HepG2 (cell line): Measurements from ENCODE around the gene FOXD4L6.
"Not testable (repeated sequence)": the region's sequence is repeated elsewhere in the genome, so short reads cannot be mapped to it uniquely, and the experiment has no call there.

Source experiments
- CREB1 ChIP-seq, 2 experiments: fragments of 450-650 bp in 1 of 2; IDR thresholded peaks; 2 replicates each; pipeline ENCODE4 v1.6.1; 2016 to 2017; ENCODE audit warnings: control low read depth in 1 of 2, mild to moderate bottlenecking in 1 of 2, missing compliant biosample characterization in 1 of 2, missing genetic modification characterization in 1 of 2
- DMTF1 ChIP-seq: sonication (generic); formaldehyde crosslinking; IDR thresholded peaks from 2 replicates; pipeline ENCODE4 v1.4.0; 2020; ENCODE audit warnings: mild to moderate bottlenecking, missing genetic modification reagents
- POLR2A ChIP-seq, 2 experiments: IDR thresholded peaks; 2 replicates each; pipeline ENCODE4 v1.6.1; 2011; ENCODE audit warnings: low read depth in 2 of 2, low read length in 2 of 2, mild to moderate bottlenecking in 1 of 2, moderate library complexity in 1 of 2; ENCODE audit not compliant: insufficient read depth in 1 of 2
- RAD21 ChIP-seq: fragments of 450-650 bp; formaldehyde crosslinking; IDR thresholded peaks from 2 replicates; pipeline ENCODE4 v1.5.0; 2020; ENCODE audit warnings: mild to moderate bottlenecking
- SAFB2 ChIP-seq: sonication (generic); formaldehyde crosslinking; IDR thresholded peaks from 2 replicates; pipeline ENCODE4 v1.5.1; 2020; ENCODE audit warnings: missing genetic modification reagents, low read depth, mild to moderate bottlenecking, borderline replicate concordance
- SMAD3 ChIP-seq: sonication (generic); formaldehyde crosslinking; IDR thresholded peaks from 2 replicates; pipeline ENCODE4 v1.4.0; 2020; ENCODE audit warnings: missing genetic modification reagents
- SPEN ChIP-seq: sonication (generic); formaldehyde crosslinking; IDR thresholded peaks from 2 replicates; pipeline ENCODE4 v1.5.1; 2020; ENCODE audit warnings: low read depth, mild to moderate bottlenecking, missing genetic modification reagents
- STAG1 ChIP-seq: sonication (generic); formaldehyde crosslinking; IDR thresholded peaks from 2 replicates; pipeline ENCODE4 v1.4.0; 2020; ENCODE audit warnings: missing genetic modification reagents
- ZFY ChIP-seq: sonication (generic); formaldehyde crosslinking; IDR thresholded peaks from 2 replicates; pipeline ENCODE4 v1.4.0; 2020; ENCODE audit warnings: missing genetic modification reagents
- ZNF124 ChIP-seq: sonication (generic); formaldehyde crosslinking; IDR thresholded peaks from 2 replicates; pipeline ENCODE4 v1.4.0; 2020; ENCODE audit warnings: missing genetic modification reagents
- ZNF20 ChIP-seq: sonication (generic); formaldehyde crosslinking; IDR thresholded peaks from 2 replicates; pipeline ENCODE4 v1.4.0; 2020; ENCODE audit warnings: mild to moderate bottlenecking, moderate library complexity, missing genetic modification reagents
- ZNF513 ChIP-seq: sonication (generic); formaldehyde crosslinking; conservative IDR thresholded peaks from 2 replicates; pipeline ENCODE4 v1.5.0; 2020; ENCODE audit warnings: missing genetic modification reagents
- TF ChIP-seq, protein P1 (sequence below): sonication (generic); formaldehyde crosslinking; IDR thresholded peaks from 2 replicates; pipeline ENCODE4 v1.8.1; 2023; ENCODE audit warnings: mild to moderate bottlenecking, missing genetic modification reagents, borderline replicate concordance

- not testable (repeated sequence) for TF ChIP-seq CREB1 (IDR thresholded peaks at IDR 0.05); CREB1 (CRISPR knock-in tag; IDR thresholded peaks at IDR 0.05); DMTF1 (CRISPR knock-in tag); ZNF513 (CRISPR knock-in tag); ZNF20; ZNF124 (CRISPR knock-in tag); POLR2A (IDR thresholded peaks at IDR 0.05; ENCODE audit: insufficient read depth in 1 of 2, low read depth in 2 of 2, low read length in 2 of 2); ZFY (CRISPR knock-in tag); STAG1 (CRISPR knock-in tag); SAFB2 (CRISPR knock-in tag); RAD21 (CRISPR knock-in tag); SMAD3 (CRISPR knock-in tag); SPEN (CRISPR knock-in tag)
- TF ChIP-seq, protein P1, sequence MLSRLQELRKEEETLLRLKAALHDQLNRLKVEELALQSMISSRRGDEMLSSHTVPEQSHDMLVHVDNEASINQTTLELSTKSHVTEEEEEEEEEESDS (CRISPR knock-in tag) = not testable (repeated sequence)
Measured at GRCh38 chr9:41141878-41142277, 13.4 kb upstream of the FOXD4L6 start.
